ENCODE results near the gene RBP7.

- no peak for TF ChIP-seq CTCF (IDR thresholded peaks at IDR 0.05)
- TF ChIP-seq POLR2AphosphoS5 (IDR thresholded peaks at IDR 0.05): no peak
Measured at GRCh38 chr1:10059342-10059718, 62.3 kb downstream of the RBP7 start.
